Upper lobe of left lung (tissue), 6 donors: ENCODE results near the gene OSBPL8. TPM values are rescaled to one million over a fixed set of nuclear protein-coding genes. Genes with fewer than 3 reads are reported as not detected.

Source experiments
- ATAC-seq, 2 donors: fragments of 200-7000 bp; cut with Tn5 transposase; one replicate each; pipeline ENCODE4 v1.9.1; 2022; ENCODE audit warnings: mild to moderate bottlenecking in 2 of 2, moderate library complexity in 2 of 2; ENCODE audit not compliant: low FRiP score in 2 of 2
- DNase-seq, 2 donors: peaks; one replicate each; pipeline ENCODE4 v3.0.0-alpha.2; 2019 to 2020
- H3K27ac ChIP-seq, 4 donors: fragments of 200-600 bp; sonication (generic); one replicate each; pipeline ENCODE4 v1.5.1; 2016 to 2019
- H3K27me3 ChIP-seq, 4 donors: fragments of 200-600 bp; sonication (generic); one replicate each; pipeline ENCODE4 v1.5.1; 2017 to 2019
- H3K36me3 ChIP-seq, 4 donors: fragments of 200-600 bp; sonication (generic); one replicate each; pipeline ENCODE4 v1.5.1; 2016 to 2019
- H3K4me1 ChIP-seq, 4 donors: fragments of 200-600 bp; sonication (generic); one replicate each; pipeline ENCODE4 v1.5.1; 2018 to 2019
- H3K4me3 ChIP-seq, 4 donors: fragments of 200-600 bp; sonication (generic); one replicate each; pipeline ENCODE4 v1.5.1; 2017 to 2019; ENCODE audit warnings: mild to moderate bottlenecking in 2 of 4, moderate library complexity in 1 of 4
- H3K9me3 ChIP-seq, 4 donors: fragments of 200-600 bp; sonication (generic); one replicate each; pipeline ENCODE4 v1.5.1; 2018 to 2019
- EP300 ChIP-seq, 4 donors: sonication (generic); formaldehyde crosslinking; IDR thresholded peaks; one replicate each; pipeline ENCODE4 v1.5.1; 2017; ENCODE audit warnings: antibody characterized with exemption in 4 of 4, control low read depth in 2 of 4
- POLR2A ChIP-seq, 4 donors: fragments of 450-650 bp; IDR thresholded peaks; one replicate each; pipeline ENCODE4 v1.5.1; 2016 to 2017; ENCODE audit warnings: antibody characterized with exemption in 4 of 4, mild to moderate bottlenecking in 2 of 4
- POLR2AphosphoS5 ChIP-seq, 2 donors: sonication (generic); formaldehyde crosslinking; IDR thresholded peaks; one replicate each; pipeline ENCODE4 v1.5.1; 2017; ENCODE audit warnings: antibody characterized with exemption in 2 of 2
- WGBS, 2 donors: methylation state at CpG; one replicate each; pipeline ENCODE4 v1.1.5; 2017 to 2018; 5-methylcytosine and 5-hydroxymethylcytosine counted together
- total RNA-seq, 6 donors: library from RNA; depleted of rRNA in 4 of 6; stranded (reverse); fragments of >200 nt in 4 of 6; gene quantifications; one replicate each; pipeline versions ENCODE4 v1.1.0 to v1.2.1, GENCODE V29; 2016 to 2021
- TF ChIP-seq, protein P1 (sequence below), 6 experiments: fragments of 450-650 bp in 4 of 6; fragments of 200-600 bp in 2 of 6; sonication (generic) in 2 of 6; IDR thresholded peaks; one replicate each; pipeline ENCODE4 v1.5.1; 2016 to 2019; ENCODE audit warnings: antibody characterized with exemption in 6 of 6
- donor health status: DM: no; HTN: no; CAD: no; lungs with moderate emphysema.
- donor health status: DM: no; HTN: yes; CAD: no; lungs with severe emphysema.

Gene OSBPL8
- total RNA-seq, 6 donors from 2014 or later = 35.6 to 103 (median 73.3) TPM

DNA sequence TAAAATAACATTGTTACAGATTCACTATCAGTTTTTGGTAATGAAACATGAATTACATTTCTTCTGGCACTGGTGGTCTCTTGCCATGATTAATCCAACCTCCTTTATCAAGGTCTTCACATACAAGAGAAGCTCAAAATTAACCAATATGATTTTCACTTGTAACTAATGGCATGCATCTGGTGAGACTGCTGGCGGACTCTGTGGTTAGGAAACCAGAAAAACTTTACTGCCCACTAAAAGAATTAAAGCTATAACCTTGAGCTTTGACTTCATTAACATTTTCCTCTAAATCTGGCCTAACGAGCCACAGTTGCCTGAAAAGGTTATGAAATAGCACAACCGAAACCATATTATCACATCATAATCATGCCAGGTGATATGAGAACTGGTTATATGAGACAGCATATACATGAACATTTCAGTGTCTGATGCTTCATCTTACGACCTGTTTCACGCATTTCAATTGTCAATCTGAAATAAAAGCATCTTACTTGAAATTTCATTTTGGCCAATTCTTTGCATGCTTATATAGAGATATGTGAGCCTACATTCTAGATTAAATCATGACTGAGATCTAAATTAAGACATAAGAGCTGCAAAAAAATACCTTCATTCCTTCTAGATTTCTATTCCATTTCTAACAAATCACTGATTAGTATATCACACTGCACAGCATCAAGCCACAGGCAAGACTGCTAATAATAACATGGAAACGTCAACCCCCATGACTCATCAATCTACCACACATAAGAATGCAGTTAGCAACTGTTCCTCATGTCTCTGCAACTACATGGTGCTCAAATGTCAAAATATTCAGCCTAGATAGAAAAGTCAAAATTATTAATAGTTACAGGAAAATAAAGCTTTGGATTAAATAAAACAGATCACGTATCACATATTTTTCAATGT lies 89.3 kb downstream of the OSBPL8 start:
- TF ChIP-seq EP300 (IDR thresholded peaks at IDR 0.05) = no peak
- no peak for TF ChIP-seq POLR2AphosphoS5 (IDR thresholded peaks at IDR 0.05)
- TF ChIP-seq, protein P1, sequence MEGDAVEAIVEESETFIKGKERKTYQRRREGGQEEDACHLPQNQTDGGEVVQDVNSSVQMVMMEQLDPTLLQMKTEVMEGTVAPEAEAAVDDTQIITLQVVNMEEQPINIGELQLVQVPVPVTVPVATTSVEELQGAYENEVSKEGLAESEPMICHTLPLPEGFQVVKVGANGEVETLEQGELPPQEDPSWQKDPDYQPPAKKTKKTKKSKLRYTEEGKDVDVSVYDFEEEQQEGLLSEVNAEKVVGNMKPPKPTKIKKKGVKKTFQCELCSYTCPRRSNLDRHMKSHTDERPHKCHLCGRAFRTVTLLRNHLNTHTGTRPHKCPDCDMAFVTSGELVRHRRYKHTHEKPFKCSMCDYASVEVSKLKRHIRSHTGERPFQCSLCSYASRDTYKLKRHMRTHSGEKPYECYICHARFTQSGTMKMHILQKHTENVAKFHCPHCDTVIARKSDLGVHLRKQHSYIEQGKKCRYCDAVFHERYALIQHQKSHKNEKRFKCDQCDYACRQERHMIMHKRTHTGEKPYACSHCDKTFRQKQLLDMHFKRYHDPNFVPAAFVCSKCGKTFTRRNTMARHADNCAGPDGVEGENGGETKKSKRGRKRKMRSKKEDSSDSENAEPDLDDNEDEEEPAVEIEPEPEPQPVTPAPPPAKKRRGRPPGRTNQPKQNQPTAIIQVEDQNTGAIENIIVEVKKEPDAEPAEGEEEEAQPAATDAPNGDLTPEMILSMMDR (IDR thresholded peaks at IDR 0.05) = no peak
- no peak for TF ChIP-seq POLR2A (IDR thresholded peaks at IDR 0.05)
- no peaks in the 10 kb centered on the region for H3K27me3 ChIP-seq
- no peak for DNase-seq
- H3K4me1 ChIP-seq = peaks cover 0 to 12% (median 2%) of the 10 kb centered on the region in 4 donors
- no peak overlapping the region for H3K4me3 ChIP-seq
- WGBS, 2 donors = 69 to 79% methylated on average over 7 of the region's 7 CpGs
- H3K27ac ChIP-seq = no peak overlapping the region
- no peaks in the 10 kb centered on the region for H3K9me3 ChIP-seq
- no peaks in the 10 kb centered on the region for H3K36me3 ChIP-seq
- ATAC-seq = peak in 1 of 2 donors; percentile 71

DNA sequence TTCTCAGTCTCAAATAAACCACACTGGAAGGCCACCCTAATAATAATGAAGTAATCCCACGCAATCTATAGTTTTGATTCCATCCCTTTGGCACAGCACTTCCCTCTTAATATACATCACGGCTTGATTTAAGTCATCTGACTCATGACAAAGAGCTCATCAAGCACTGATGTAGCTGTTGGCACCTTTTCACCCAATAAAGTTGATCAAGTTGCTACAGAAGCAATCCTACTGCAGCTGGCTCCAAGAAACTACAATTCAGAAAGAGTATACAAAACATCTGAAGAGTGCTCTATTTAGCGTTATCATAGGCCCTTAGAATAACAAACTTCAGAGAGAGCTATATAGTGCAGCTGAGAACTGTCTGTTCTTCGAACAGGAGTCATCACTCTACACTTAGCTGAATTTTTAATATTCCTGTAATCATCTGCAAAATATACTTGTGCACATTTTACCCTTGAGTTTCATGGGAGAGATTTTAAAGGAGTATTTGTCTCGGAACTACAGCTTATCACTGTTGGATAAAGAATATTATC lies 94.9 kb downstream of the OSBPL8 start:
- no peak for DNase-seq
- no peak for ATAC-seq
- no peaks in the 10 kb centered on the region for H3K36me3 ChIP-seq
- no peaks in the 10 kb centered on the region for H3K9me3 ChIP-seq
- peak overlapping the region in 1 of 4 donors; percentile 28 for H3K27ac ChIP-seq
- TF ChIP-seq, protein P1 (IDR thresholded peaks at IDR 0.05) = no peak
- TF ChIP-seq EP300 (IDR thresholded peaks at IDR 0.05) = no peak
- TF ChIP-seq POLR2A (IDR thresholded peaks at IDR 0.05) = no peak
- TF ChIP-seq POLR2AphosphoS5 (IDR thresholded peaks at IDR 0.05) = no peak
- no peaks in the 10 kb centered on the region for H3K27me3 ChIP-seq
- WGBS, 2 donors = 73 to 82% methylated on average over 5 of the region's 5 CpGs
- no peak overlapping the region for H3K4me3 ChIP-seq
- H3K4me1 ChIP-seq = peaks cover 0 to 33% (median 7%) of the 10 kb centered on the region in 4 donors

DNA sequence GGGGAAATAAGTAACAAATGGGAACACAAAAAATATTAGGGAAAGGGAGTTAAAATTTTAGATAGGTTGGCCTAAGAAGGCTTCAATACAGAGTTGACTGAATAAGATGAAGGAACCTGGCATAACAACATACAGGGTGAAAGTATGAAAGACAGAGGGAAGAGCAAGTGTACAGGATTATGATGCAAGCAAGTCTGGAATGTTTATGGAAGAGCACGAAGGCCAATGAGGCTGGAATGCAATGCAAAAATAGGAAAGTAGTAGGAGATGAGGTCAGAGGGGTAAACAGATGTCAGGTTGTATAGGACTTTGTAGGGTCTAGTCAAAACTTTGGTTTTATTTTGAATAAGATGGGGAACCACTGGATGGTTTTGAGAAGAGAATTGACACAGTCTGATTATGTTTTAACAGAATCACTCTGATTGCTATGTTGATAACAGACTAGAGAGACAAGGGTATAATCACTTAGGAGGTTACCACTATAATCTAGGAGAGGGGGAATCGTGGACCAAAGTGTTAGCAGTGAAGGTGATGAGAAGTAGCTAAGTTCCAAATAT lies 96.8 kb downstream of the OSBPL8 start:
- Histone ChIP-seq H3K9me3 (no peaks in the 10 kb centered on the region), H3K27ac (no peak overlapping the region), H3K4me3 (no peak overlapping the region), H3K36me3 (no peaks in the 10 kb centered on the region), H3K4me1 (peaks cover 0 to 35% (median 7%) of the 10 kb centered on the region in 4 donors), H3K27me3 (no peaks in the 10 kb centered on the region)
- ATAC-seq (no peak), DNase-seq (no peak)
- 74 to 78% methylated on average over 2 of the region's 2 CpGs for WGBS, 2 donors
- no peak for TF ChIP-seq EP300 (IDR thresholded peaks at IDR 0.05)
- TF ChIP-seq, protein P1 (IDR thresholded peaks at IDR 0.05) = no peak
- no peak for TF ChIP-seq POLR2A (IDR thresholded peaks at IDR 0.05)
- TF ChIP-seq POLR2AphosphoS5 (IDR thresholded peaks at IDR 0.05) = no peak

DNA sequence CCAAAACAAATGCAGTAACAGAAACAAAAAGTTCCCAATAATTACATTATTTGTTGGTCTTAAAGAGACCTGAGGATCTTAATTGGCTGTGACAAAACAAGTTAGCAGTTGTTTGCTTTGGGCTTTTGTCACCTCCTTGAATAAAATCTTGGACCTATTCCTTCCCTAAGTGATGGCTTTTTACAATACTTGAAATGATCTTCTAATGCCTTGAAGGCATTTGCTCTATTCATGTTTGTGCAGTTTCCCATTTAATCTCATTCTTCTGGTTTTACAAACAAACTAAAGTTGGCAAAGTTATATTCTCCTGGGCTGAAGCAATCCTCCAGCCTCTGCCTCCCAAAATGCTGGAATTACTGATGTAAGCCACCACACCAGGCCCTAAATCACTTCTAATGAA lies 98.8 kb downstream of the OSBPL8 start:
- DNase-seq (no peak), ATAC-seq (no peak)
- TF ChIP-seq, protein P1 (IDR thresholded peaks at IDR 0.05) = no peak
- TF ChIP-seq POLR2AphosphoS5 (IDR thresholded peaks at IDR 0.05) (no peak), EP300 (IDR thresholded peaks at IDR 0.05) (no peak), POLR2A (IDR thresholded peaks at IDR 0.05) (no peak)
- Histone ChIP-seq H3K27ac (no peak overlapping the region), H3K9me3 (no peaks in the 10 kb centered on the region), H3K4me1 (peaks cover 0 to 35% (median 7%) of the 10 kb centered on the region in 4 donors), H3K27me3 (no peaks in the 10 kb centered on the region), H3K4me3 (no peak overlapping the region), H3K36me3 (no peaks in the 10 kb centered on the region)
